ENCODE results near the gene SNAP23.
A peak's percentile ranks its signal among the peaks of the same experiment; 100 is the strongest.

SNAP23 gene

GRCh38 chr15:42576776-42577175, 81.3 kb downstream of the SNAP23 start:
- DNase-seq (ENCODE audit: low read depth): no peak
- TF ChIP-seq, protein P1, sequence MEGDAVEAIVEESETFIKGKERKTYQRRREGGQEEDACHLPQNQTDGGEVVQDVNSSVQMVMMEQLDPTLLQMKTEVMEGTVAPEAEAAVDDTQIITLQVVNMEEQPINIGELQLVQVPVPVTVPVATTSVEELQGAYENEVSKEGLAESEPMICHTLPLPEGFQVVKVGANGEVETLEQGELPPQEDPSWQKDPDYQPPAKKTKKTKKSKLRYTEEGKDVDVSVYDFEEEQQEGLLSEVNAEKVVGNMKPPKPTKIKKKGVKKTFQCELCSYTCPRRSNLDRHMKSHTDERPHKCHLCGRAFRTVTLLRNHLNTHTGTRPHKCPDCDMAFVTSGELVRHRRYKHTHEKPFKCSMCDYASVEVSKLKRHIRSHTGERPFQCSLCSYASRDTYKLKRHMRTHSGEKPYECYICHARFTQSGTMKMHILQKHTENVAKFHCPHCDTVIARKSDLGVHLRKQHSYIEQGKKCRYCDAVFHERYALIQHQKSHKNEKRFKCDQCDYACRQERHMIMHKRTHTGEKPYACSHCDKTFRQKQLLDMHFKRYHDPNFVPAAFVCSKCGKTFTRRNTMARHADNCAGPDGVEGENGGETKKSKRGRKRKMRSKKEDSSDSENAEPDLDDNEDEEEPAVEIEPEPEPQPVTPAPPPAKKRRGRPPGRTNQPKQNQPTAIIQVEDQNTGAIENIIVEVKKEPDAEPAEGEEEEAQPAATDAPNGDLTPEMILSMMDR (conservative IDR thresholded peaks at IDR 0.05; ENCODE audit: control insufficient read depth, insufficient read depth, low read depth, low read length): no peak
- H3K4me3 ChIP-seq (ENCODE audit: control insufficient read depth, low read depth, low read length): no peak overlapping the region

DNA sequence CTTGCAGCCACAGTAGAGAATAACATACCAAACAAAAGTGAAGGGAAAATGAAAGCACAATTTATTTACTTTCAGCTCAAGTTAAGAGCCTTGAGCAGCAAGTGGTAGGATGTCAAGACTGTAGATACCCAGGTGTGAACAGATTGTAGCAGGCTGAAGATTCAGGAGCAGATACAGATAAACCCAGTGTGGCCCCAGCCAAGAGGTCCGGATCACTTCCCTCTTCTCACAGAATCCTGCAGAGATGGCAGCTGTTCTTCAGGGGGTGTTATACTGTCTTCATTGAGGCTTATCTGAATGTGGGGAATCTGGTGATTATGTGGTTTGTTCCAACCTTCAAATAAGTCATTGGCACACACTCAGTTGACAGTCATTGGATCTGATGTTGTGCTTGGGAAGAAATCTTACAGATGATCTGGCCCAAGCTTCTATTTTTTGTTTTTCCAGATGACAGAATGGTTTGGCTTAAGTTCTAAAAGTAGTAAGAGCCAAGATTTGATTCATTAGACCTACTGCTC, 82.1 kb downstream of the SNAP23 start:
- DNase-seq (ENCODE audit: low read depth): peak; percentile 94
- TF ChIP-seq, protein P1 (conservative IDR thresholded peaks at IDR 0.05; ENCODE audit: control insufficient read depth, insufficient read depth, low read depth, low read length): no peak
- H3K4me3 ChIP-seq (ENCODE audit: control insufficient read depth, low read depth, low read length): no peak overlapping the region

DNA sequence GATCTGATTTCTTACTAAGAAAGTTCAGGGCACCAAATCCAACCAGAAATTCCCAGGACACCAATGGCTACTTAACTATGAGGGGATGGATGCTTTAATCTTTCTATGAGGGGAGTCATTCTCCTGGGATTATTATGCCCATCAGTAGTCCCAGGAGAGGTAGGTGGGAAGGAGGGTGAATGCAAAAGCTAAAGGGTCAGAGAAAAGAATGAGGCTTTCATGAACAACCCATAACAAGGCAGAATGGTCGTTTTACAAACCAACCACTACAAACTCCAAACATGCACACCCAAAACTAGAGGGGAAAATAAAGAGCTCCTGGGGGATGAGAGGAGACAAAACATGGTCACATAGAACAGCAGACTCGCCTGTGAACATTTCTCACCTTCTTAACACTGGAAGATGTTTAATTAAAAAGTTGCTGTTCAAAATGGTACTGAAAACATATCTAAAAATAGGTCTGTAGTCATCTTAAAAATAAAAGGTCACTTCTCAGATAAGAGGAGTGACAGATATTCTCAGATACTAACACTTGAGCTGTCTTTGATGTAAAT, 83.6 kb downstream of the SNAP23 start:
- DNase-seq (ENCODE audit: low read depth): no peak
- H3K4me3 ChIP-seq (ENCODE audit: control insufficient read depth, low read depth, low read length): no peak overlapping the region
- TF ChIP-seq, protein P1 (conservative IDR thresholded peaks at IDR 0.05; ENCODE audit: control insufficient read depth, insufficient read depth, low read depth, low read length): no peak

DNA sequence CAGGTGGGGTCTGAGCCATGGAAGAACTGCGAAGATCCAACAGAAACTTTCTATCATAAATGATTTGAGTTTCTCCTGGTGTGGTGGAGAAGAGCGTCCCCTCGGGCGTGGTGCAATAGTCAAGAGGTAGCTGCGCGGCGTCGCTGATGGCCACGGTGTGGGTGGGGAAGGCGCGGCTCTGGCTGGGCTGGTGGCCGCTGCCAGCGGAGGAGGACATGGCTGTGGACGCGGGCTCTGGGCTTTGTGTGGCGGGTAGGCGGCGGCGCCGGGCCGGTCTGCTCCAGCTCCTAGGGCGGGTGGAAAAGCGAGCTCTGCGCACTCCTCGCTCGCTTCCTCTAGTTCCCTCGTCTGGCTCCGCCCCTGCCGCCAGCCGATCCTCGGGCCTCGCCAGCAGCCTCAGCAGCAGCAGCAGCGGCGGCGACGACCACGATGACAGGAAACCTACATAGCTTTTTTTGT, 85.9 kb downstream of the SNAP23 start:
- H3K4me3 ChIP-seq (ENCODE audit: control insufficient read depth, low read depth, low read length): peak overlapping the region; percentile 33
- DNase-seq (ENCODE audit: low read depth): peak; percentile 62
- TF ChIP-seq, protein P1 (conservative IDR thresholded peaks at IDR 0.05; ENCODE audit: control insufficient read depth, insufficient read depth, low read depth, low read length): no peak

All from fibroblast of mammary gland (primary cell).